ENCODE data around the gene GPR15.
"Not testable (repeated sequence)": the region's sequence is repeated elsewhere in the genome, so short reads cannot be mapped to it uniquely, and the experiment has no call there.

Gene GPR15

GRCh38 chr3:98552232-98553020 is 20.6 kb downstream of the GPR15 start:
- H3K27ac ChIP-seq (ENCODE audit: low read length): no peak overlapping the region
- no peak overlapping the region for H3K4me3 ChIP-seq (ENCODE audit: low read length)
- H3K9me3 ChIP-seq (ENCODE audit: control insufficient read depth, low read depth, low read length): no peaks in the 10 kb centered on the region
- H3K9ac ChIP-seq (ENCODE audit: low read length): no peak overlapping the region
- H3K4me1 ChIP-seq (ENCODE audit: control insufficient read depth, low read depth, low read length): no peaks in the 10 kb centered on the region
- H3K36me3 ChIP-seq (ENCODE audit: control insufficient read depth, low read depth, low read length): no peaks in the 10 kb centered on the region
- H3K27me3 ChIP-seq (ENCODE audit: control insufficient read depth, insufficient read depth, low read length): no peaks in the 10 kb centered on the region

DNA sequence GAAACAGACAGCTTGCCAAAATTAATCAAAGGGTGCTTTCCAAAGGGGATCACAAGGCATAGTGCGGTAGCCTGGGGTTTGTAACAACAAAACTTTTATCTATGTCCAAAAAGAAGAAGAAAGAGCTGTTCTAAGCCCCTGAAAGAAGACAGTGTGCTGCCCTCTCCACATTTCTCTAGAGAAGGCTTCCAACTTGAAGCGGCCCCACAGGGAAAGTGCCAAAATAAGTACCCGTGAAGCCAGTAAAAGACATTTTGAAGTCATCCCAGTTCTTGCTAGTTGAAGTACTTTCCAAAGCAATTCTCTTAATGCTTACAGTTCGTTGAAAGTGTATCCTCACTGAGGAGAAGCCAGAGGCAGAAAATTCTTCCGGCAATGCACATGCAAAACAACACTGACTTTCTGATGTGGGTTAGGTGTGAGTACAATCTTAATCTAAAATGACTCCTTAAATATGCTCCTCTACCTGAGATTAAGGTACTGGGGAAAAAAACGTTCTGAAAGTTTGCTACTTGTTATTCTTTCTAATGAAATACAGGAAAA is 21.3 kb downstream of the GPR15 start:
- no peaks in the 10 kb centered on the region for H3K27me3 ChIP-seq (ENCODE audit: control insufficient read depth, insufficient read depth, low read length)
- H3K9me3 ChIP-seq (ENCODE audit: control insufficient read depth, low read depth, low read length): no peaks in the 10 kb centered on the region
- H3K36me3 ChIP-seq (ENCODE audit: control insufficient read depth, low read depth, low read length): no peaks in the 10 kb centered on the region
- H3K4me1 ChIP-seq (ENCODE audit: control insufficient read depth, low read depth, low read length): no peaks in the 10 kb centered on the region
- no peak overlapping the region for H3K4me3 ChIP-seq (ENCODE audit: low read length)
- H3K9ac ChIP-seq (ENCODE audit: low read length): no peak overlapping the region
- no peak overlapping the region for H3K27ac ChIP-seq (ENCODE audit: low read length)

GRCh38 chr3:98553753-98554152 is 22.0 kb downstream of the GPR15 start:
- no peak overlapping the region for H3K4me3 ChIP-seq (ENCODE audit: low read length)
- H3K27ac ChIP-seq (ENCODE audit: low read length): no peak overlapping the region
- no peaks in the 10 kb centered on the region for H3K36me3 ChIP-seq (ENCODE audit: control insufficient read depth, low read depth, low read length)
- no peaks in the 10 kb centered on the region for H3K4me1 ChIP-seq (ENCODE audit: control insufficient read depth, low read depth, low read length)
- no peak overlapping the region for H3K9ac ChIP-seq (ENCODE audit: low read length)
- no peaks in the 10 kb centered on the region for H3K27me3 ChIP-seq (ENCODE audit: control insufficient read depth, insufficient read depth, low read length)
- H3K9me3 ChIP-seq (ENCODE audit: control insufficient read depth, low read depth, low read length): no peaks in the 10 kb centered on the region

DNA sequence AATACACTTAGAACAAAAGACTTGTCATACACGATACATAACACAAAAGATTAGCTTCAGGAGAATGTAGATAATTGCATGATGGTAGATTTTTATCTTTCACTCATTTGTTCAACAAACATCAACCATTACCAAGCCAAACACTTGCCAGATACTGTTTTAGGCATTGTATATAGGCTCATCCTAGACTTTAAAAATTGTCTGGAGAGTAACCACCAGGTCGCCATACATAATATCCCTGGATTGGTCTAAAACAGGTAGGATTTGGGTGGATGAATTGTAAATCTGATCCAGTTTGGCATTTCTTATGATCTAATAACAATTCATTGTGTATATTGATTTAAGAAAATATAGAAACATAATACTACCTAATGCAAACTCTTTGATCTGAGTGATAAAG is 22.8 kb downstream of the GPR15 start:
- H3K4me3 ChIP-seq (ENCODE audit: low read length): no peak overlapping the region
- no peaks in the 10 kb centered on the region for H3K4me1 ChIP-seq (ENCODE audit: control insufficient read depth, low read depth, low read length)
- H3K36me3 ChIP-seq (ENCODE audit: control insufficient read depth, low read depth, low read length): no peaks in the 10 kb centered on the region
- H3K9me3 ChIP-seq (ENCODE audit: control insufficient read depth, low read depth, low read length): no peaks in the 10 kb centered on the region
- H3K27me3 ChIP-seq (ENCODE audit: control insufficient read depth, insufficient read depth, low read length): no peaks in the 10 kb centered on the region
- H3K9ac ChIP-seq (ENCODE audit: low read length): no peak overlapping the region
- no peak overlapping the region for H3K27ac ChIP-seq (ENCODE audit: low read length)

- H3K4me3 ChIP-seq (ENCODE audit: low read length): no peak overlapping the region
- no peaks in the 10 kb centered on the region for H3K36me3 ChIP-seq (ENCODE audit: control insufficient read depth, low read depth, low read length)
- H3K4me1 ChIP-seq (ENCODE audit: control insufficient read depth, low read depth, low read length): no peaks in the 10 kb centered on the region
- H3K27me3 ChIP-seq (ENCODE audit: control insufficient read depth, insufficient read depth, low read length): no peaks in the 10 kb centered on the region
- no peak overlapping the region for H3K9ac ChIP-seq (ENCODE audit: low read length)
- no peaks in the 10 kb centered on the region for H3K9me3 ChIP-seq (ENCODE audit: control insufficient read depth, low read depth, low read length)
- H3K27ac ChIP-seq (ENCODE audit: low read length): no peak overlapping the region
Measured at GRCh38 chr3:98555025-98555379, 23.2 kb downstream of the GPR15 start.

GRCh38 chr3:98556164-98557130 is 24.7 kb downstream of the GPR15 start:
- no peaks in the 10 kb centered on the region for H3K27me3 ChIP-seq (ENCODE audit: control insufficient read depth, insufficient read depth, low read length)
- H3K4me1 ChIP-seq (ENCODE audit: control insufficient read depth, low read depth, low read length): no peaks in the 10 kb centered on the region
- no peak overlapping the region for H3K4me3 ChIP-seq (ENCODE audit: low read length)
- H3K9ac ChIP-seq (ENCODE audit: low read length): no peak overlapping the region
- no peaks in the 10 kb centered on the region for H3K9me3 ChIP-seq (ENCODE audit: control insufficient read depth, low read depth, low read length)
- H3K27ac ChIP-seq (ENCODE audit: low read length): no peak overlapping the region
- H3K36me3 ChIP-seq (ENCODE audit: control insufficient read depth, low read depth, low read length): no peaks in the 10 kb centered on the region

GRCh38 chr3:98557324-98558010 is 25.7 kb downstream of the GPR15 start:
- no peaks in the 10 kb centered on the region for H3K4me1 ChIP-seq (ENCODE audit: control insufficient read depth, low read depth, low read length)
- H3K36me3 ChIP-seq (ENCODE audit: control insufficient read depth, low read depth, low read length): no peaks in the 10 kb centered on the region
- no peak overlapping the region for H3K27ac ChIP-seq (ENCODE audit: low read length)
- no peaks in the 10 kb centered on the region for H3K9me3 ChIP-seq (ENCODE audit: control insufficient read depth, low read depth, low read length)
- no peaks in the 10 kb centered on the region for H3K27me3 ChIP-seq (ENCODE audit: control insufficient read depth, insufficient read depth, low read length)
- H3K4me3 ChIP-seq (ENCODE audit: low read length): no peak overlapping the region
- no peak overlapping the region for H3K9ac ChIP-seq (ENCODE audit: low read length)

DNA sequence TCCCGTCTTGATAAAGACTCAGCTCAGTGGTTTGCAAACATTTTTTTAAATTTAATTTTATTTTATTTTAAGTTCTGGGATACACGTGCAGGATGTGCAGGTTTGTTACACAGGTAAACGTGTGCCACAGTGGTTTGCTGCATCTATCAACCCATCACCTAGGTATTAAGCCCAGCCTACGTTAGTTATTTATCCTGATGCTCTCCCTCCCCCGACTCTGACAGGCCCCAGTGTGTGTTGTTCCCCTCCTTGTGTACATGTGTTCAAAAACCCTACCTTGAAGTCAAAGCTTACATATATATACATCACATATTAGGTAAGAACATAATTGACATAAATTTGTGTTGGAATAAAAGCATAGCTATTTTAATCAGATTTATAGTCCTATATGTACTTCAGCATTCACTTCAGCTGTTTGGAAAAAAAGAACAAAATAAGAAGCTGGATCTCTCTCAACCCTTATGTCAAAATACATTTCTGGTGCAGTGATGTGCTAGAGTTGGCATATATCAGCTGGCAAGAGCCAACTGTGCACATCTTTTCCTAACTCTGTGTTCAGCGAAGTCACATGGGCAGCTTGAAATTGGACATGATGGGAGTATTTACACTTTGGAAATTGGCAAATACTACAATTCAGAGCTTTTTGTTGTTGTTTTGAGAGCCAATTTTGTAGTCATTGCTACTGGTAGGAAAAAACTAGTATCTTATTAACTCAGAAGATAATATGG is 26.5 kb downstream of the GPR15 start:
- no peaks in the 10 kb centered on the region for H3K27me3 ChIP-seq (ENCODE audit: control insufficient read depth, insufficient read depth, low read length)
- no peaks in the 10 kb centered on the region for H3K4me1 ChIP-seq (ENCODE audit: control insufficient read depth, low read depth, low read length)
- H3K9me3 ChIP-seq (ENCODE audit: control insufficient read depth, low read depth, low read length): no peaks in the 10 kb centered on the region
- H3K4me3 ChIP-seq (ENCODE audit: low read length): no peak overlapping the region
- H3K36me3 ChIP-seq (ENCODE audit: control insufficient read depth, low read depth, low read length): no peaks in the 10 kb centered on the region
- H3K9ac ChIP-seq (ENCODE audit: low read length): no peak overlapping the region
- no peak overlapping the region for H3K27ac ChIP-seq (ENCODE audit: low read length)

GRCh38 chr3:98559769-98560168 is 28.0 kb downstream of the GPR15 start:
- not testable (repeated sequence) for H3K4me3 ChIP-seq (ENCODE audit: low read length); H3K36me3 ChIP-seq (ENCODE audit: control insufficient read depth, low read depth, low read length); H3K27ac ChIP-seq (ENCODE audit: low read length); H3K9me3 ChIP-seq (ENCODE audit: control insufficient read depth, low read depth, low read length); H3K27me3 ChIP-seq (ENCODE audit: control insufficient read depth, insufficient read depth, low read length); H3K9ac ChIP-seq (ENCODE audit: low read length); H3K4me1 ChIP-seq (ENCODE audit: control insufficient read depth, low read depth, low read length)

DNA sequence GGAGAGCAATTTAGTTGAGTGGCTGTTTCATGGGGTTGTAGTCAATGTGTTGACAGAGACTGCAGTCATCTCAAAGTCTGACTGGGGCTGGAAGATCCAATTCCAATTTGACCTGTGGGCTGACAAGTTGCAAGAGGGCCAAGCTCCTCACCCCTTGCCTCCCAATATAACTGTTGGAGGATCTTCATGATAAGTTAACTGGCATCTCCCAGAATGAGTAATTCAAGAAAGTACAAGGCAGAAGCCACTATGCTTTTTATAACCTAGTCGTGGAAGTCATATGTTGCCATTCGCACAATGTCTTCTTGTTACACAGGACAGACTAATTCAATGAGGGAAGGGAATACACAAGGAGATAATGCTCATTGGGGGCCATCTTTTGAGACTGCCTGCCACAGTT is 29.1 kb downstream of the GPR15 start:
- no peaks in the 10 kb centered on the region for H3K4me1 ChIP-seq (ENCODE audit: control insufficient read depth, low read depth, low read length)
- H3K27ac ChIP-seq (ENCODE audit: low read length): no peak overlapping the region
- no peak overlapping the region for H3K4me3 ChIP-seq (ENCODE audit: low read length)
- no peak overlapping the region for H3K9ac ChIP-seq (ENCODE audit: low read length)
- H3K9me3 ChIP-seq (ENCODE audit: control insufficient read depth, low read depth, low read length): no peaks in the 10 kb centered on the region
- H3K27me3 ChIP-seq (ENCODE audit: control insufficient read depth, insufficient read depth, low read length): no peaks in the 10 kb centered on the region
- no peaks in the 10 kb centered on the region for H3K36me3 ChIP-seq (ENCODE audit: control insufficient read depth, low read depth, low read length)
